Measurements from ENCODE around the gene PCED1B.
"Not testable (repeated sequence)": the region's sequence is repeated elsewhere in the genome, so short reads cannot be mapped to it uniquely, and the experiment has no call there.

The PCED1B gene

DNA sequence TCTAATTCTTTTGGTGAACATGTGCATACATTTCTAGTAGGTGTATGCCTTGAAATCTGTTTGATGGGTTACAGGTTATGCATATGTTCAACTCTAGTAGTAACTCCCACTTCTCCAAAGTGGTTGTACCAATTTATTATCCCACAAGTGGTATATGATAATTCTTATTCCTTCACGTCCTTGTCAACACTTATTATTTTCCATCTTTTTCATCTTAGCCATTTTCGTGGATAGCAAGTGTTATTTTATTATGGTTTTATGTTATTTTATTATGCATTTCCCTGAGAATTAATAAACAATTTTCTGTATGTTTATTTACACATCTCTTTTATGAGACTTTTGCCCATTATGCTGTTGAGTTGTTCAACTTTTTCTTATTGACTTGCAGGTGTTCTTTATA is 11.6 kb downstream of the PCED1B start:
- DNase-seq, result no peak

DNA sequence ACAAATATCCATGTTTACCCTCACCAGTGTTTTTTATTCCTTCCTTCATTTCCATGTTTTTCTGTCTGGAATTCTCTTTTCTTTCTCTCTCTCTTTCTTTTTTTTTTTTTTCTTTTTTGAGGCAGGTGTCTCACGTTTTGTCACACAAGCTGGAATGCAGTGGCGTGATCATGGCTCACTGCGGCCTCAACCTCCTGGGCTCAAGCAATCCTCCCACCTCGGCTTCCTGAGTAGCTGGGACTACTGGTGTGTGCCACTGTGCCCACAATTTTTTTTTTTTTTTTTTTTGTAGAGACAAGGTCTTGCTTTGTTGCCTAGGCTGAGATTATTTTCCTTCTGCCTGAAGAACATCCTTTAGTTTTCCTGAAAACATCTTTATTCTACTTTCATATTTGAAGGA is 15.4 kb downstream of the PCED1B start:
- no peak for DNase-seq

DNA sequence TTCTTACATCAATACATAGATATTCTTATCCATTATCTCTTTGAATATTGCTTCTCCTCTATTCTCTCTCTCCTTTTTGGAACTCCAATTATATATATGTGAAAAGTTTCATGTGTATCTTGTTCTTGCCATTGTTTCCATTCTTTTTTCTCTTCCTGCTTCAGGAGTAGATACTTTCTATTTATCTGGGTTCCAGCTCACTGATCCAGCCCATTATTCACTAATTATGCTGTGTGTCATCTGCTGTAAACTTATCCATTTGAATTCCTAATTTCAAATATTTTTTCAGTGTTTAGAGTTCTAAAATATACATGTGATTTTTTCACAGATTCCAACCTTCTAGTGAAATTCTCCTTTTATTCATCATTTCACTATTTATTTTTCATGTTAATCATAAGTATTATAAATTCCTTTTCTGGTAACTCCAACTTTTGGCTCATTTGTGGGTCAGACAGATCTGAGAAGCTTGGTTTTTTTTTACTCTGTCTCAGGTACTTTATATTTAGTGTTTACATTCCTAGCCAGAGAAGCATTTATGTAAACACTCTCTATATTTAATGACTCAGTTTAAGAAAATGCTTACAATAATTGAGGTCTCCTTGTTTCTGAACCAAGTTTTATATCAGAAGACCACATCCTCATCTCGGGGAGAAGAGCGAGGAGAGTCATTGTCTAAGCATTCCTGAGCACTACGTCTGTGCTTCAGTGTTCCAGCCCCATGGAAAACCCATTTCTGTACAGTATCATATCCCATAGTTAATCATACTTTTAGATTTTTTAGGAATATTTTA is 16.2 kb downstream of the PCED1B start:
- no peak for DNase-seq

DNA sequence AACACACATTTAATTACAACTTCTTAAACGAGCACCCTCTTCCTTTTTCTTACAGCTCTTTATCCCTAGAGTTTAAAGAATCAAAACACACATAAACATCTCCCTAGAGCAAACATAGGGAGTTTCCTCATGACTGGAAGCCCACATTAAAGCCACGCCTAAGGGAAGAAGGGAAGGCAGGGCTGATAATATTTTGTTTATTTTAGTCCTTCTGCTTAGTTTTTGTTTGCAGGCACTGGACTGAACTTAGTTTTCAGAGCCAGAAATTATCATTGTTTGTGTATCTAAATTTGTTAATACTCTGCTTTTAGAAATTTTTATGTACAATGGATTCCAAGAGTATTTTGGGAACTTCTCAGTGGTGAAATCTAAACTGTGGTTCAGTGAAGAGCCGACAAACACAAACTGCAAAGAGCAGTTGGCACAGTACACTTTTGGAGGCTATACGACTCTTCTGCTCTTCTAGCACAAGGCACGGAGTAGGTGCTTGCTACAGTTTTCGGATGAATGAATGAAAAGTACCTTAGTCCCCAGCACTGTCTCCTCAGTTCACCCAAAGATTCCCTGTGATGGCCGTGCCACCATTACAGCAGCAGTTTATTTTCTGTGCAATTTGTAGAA is 18.0 kb downstream of the PCED1B start:
- no peak for DNase-seq

DNA sequence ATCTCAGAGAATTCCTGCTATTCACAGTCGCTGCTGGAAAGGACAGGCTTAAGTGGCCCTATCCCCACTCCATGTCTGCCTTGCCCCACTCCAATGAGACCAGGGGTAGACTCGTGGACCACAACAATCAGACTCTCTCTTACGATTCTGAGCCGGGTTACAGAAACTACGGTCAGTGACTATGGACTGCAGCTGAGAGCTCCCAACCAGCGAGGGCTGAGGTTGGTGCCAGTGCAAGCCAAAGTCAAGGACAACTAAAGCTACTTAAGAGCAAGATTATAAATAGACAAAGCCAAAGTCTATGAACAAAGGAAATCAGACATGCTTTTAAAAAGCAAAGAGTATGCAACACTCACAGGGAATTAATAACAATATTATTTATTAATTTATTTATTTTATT is 18.7 kb downstream of the PCED1B start:
- no peak for DNase-seq

DNA sequence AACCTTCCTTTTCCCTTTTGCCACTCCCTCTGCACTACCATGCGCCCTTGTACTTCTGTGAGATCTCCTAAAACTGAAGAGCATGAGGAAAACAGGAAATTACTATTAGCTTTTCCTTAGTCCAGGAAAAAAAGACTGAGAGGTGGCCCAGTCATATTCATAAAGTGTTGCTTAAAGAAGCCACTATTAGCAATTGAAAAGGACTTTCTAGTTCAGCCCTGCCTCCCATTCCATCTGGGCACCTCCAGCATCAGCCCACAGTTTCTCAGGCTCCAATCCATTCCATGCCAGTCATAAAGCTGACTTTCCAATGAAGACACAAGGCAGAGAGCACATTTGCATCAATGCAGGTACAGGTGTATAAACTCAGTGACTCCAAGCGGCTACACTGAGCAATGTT is 20.2 kb downstream of the PCED1B start:
- DNase-seq, result no peak

DNA sequence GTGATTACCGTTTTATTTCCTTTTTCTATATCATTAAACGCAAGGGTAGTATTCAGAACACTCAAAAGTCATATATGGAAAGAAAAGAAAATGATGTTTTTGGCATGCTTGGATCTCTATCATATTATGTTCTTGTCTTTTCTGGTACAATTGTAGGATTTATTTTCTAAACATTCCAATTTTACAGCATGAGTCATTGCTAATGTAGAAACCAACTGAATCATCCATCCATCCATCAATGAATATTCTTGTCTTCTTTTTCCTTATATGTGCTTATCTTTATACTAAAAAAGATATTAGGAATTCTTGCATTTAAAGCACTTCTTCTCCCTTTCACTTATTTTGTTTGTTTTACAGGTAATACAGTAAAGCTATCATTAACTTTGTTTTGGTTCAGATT is 20.7 kb downstream of the PCED1B start:
- DNase-seq, result no peak

DNA sequence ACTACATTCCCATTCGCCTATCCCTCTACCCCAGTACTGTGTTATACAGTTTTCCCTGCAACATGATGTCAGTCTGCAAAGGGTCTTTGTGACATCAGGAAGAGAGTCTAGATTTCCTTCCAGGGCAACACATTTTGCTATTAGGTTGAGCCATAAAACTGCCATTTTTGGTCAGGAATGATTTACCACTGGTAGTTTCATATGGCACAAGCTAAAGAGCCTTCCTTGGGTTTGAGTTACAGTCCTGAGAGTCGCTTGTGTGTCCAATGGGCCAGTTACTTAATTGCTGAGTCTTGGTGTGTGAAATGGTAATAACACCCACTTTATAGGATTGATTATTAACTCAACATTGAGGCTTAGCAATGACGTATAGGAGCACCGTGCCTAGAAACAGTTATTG is 23.0 kb downstream of the PCED1B start:
- no peak for DNase-seq

DNA sequence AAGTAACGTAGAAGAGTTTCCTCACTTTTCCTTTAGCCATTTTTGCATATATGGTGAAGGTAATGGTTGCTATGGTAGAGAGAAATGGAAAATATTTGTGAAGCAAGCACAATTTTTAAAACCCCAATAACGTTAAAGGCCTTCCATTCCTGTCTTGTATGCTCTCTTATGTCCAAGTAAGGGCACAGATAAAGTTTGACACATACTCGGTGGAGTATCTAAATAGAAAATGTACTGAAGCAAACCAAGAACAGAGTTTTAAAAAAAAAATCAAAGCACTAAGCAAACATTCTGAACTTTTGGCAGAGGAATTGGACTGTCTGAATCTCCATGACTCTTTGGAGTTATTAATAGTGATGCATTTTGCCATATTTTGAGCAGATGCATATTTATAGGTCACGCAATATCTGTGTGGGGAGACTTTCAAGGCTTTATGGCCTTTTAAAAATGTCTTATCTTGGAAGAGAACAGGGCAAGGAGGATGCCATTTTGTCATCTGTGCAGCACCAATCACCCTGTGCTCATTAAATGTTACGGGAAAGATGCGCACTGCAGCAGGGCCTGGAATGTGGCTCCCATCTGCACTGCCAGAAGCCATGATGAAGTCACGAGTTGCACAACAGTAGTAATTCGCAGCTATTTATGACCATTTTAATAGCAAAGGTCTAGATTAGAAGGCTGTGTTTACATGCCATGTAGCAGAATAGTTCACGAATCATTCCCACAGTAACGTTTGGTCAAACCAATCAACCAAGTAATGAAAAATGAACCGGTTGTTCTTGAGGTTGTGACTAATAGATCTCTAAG is 23.6 kb downstream of the PCED1B start:
- DNase-seq, result no peak

DNA sequence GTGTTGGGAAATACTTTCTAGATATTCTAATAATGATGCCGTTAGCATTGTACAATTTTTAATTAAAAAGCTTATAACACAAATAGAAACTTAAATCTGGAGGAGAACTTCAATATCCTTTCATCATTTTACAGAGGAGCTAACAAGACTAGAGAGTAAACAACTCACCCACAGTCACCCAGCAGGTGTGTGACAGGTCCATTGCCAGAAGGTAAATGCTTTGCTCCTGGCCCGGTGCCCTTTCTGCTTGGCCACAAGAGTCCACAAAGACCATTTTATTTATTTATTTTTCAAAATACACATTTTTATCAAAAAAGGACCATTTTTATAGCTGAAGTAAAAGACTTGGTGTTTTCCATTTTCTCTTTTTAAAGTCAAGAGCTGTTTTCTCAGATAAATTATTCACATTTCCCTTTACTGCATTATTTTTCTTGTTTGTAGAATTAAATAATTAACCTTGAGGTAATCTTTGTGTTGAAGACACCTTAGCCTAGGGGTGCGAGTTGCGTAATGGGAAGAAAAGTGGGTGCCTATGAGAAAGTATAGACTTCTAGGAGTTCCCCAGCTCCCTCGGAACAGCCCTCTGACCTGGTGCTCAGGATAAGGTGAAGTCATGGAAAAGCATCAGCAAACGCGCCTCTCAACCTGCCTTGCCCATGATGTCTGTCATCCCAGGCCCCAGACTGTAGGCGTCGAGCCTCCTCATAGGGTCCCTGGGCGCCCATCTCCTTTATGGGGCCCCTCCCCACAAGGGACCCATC is 26.7 kb downstream of the PCED1B start:
- no peak for DNase-seq

DNA sequence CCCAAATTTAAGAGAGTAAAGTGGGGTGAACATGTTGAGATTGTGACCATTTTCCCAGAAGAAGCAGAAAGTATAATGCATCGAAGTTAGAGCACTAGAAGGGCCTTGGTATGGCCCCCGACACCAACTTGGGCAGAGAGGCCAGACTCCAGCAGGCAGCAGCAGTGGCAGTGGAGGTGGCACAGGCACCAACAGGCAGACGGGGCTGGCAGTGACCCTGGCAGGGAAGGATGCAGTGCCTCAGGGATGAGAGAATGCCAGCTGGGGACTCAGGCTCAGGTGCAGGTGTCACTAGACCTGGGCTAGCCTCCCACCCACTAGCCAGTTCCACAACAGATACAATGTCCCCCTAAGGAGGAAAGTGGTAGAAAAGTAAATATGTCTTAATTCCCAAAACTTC is 28.0 kb downstream of the PCED1B start:
- DNase-seq, result no peak

DNA sequence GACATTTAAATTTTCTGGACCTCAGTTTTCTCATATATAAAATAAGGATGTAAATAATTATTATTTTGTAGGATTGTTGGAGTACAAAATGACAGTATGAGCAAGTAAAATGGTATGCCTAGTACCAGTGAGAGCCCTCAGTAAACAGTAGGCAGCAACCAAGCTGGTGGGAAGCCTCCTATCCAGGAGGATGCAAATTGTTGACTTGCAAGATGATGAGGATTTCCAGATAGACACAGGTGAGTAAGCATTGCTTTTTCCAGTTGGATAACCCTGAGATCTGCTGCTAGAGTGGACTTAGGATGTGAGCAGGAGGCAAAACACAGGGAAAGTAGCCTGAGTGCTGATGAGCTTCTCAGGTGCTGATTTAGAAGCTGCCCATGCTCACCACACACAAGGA is 28.5 kb downstream of the PCED1B start:
- no peak for DNase-seq

DNA sequence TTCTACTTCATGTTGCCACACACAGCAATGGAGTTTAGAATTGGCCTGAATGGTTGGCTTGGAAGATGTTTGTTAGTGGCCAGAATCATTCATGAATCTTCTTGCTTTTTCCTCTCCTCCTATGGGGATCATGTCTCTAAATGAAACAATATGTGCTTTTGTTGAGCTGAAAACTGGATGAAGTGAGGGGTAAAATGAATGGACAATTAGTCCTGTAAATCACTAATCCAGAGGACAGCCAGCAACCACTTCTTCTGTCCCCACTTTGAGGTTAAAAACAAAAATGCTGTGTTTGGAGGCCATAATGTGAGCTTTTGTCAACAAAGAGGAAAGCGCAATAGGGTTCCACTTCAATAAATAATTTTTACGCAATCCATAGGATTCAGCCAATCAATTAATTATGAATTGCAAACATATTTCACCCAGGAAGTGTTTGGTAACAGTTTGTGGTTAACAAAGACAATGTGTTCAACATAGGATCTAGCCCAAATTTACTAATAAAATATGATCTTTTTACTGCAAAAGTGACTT is 30.7 kb downstream of the PCED1B start:
- DNase-seq, result no peak

DNA sequence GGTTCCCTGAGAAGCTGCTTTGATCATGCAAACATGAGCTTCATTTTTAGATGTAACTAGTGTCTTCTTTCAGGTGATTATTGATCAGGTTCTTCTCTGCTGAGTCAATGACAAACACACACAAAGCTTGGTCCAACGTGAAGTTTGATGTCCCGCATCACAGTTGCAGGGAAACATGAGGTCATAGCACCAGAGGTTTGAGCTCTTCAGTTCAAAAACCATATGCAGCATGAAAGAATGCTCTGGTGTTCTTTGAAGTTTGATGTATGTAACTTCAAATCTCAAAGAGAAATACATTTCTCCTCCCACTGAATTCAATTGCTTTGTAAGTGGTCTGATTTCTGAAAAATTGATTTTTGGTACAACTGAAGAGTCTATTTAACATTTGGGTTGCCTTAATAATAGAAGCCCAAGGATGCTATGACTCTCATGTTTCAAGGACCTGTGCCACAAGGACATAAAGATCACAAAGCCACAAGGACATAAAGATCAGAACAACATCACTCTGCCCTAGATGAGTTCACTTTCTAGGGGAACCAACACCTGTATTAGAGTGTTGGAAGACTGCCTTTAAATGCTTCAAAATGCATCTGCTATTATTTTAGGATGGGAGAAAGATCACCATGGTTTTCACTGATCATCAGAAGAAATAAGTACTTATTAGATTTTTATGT is 31.4 kb downstream of the PCED1B start:
- no peak for DNase-seq

DNA sequence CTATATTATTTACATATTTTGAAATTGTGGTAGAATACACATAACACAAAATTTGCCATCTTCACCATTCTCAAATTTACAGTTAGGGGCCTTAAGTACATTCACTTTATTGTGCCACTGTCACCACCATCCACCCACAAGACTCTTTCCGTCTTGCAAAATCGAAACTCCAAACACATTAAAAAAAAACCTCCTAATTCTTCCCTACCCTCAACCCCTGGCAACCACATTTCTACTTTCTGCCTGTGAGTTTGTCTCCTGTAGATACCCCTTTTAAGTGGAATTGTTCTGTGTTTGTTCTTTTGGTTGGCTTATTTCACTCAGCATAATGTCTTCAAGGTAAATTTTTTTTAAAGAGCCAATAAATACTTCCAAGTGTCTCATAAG is 32.0 kb downstream of the PCED1B start:
- no peak for DNase-seq

DNA sequence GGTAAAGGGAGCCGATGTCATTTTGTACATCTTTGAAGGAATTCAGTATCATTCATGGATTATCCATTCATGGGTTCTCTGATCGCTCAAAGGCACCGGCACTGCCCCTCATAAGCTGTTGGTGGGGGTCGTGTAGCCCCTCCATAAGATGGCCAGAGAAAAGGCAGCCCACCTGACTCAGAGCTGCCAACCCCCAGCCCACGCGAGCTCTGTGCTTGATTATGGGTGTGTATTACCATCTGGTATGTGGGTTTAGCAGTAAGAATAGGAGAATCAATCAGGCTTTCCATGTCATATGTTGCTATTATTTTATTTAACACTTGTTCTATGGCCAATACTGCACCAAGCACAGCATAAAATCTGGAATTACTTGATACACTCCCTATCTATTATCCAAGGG is 32.4 kb downstream of the PCED1B start:
- DNase-seq, result no peak

DNA sequence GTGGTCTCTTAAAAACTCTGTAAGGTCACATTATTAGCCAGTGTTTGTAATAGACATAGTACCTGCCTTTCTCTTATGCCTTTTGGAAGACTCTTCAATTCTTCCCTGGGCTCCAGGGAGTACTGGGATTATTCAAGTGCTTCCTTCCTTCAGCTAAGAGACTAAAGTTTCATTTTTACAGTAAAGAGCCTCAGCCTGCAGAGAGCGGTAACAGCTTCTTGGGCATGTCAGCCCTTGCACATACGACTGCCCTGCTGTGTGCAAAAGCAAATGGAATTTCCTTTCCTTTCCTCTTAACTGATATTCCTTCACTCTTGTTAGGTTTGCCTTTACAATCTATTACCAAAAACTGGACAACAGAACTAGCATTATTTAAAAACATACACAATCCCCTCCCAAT is 33.3 kb downstream of the PCED1B start:
- DNase-seq, result no peak

DNA sequence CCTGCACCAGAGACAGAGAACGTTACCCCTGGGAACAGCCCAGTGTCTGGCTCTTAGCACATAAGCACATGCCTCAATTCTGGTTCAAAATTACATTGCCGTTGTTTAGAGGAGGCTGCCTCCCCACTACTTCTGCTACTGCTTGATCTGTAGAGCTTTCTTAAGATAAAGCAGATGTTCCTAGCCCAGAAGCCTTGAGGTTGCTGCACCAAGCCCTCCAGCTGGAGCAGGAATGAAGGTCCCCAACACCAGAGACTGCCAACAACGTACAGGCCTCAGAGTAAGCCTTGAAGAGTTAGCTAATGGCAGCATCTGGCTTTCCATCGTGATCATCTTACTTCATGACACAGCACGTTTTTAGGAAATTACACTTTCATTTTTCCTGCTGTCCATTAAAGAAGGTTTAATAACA is 35.1 kb downstream of the PCED1B start:
- DNase-seq, result no peak

DNA sequence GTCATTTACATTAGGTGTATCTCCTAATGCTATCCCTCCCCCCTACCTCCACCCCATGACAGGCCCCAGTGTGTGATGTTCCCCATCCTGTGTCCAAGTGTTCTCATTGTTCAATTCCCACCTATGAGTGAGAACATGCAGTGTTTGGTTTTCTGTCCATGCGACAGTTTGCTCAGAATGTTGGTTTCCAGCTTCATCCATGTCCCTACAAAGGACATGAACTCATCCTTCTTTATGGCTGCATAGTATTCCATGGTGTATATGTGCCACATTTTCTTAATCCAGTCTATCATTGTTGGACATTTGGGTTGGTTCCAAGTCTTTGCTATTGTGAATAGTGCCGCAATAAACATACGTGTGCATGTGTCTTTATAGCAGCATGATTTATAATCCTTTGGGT is 37.9 kb downstream of the PCED1B start:
- not testable (repeated sequence) for DNase-seq

DNA sequence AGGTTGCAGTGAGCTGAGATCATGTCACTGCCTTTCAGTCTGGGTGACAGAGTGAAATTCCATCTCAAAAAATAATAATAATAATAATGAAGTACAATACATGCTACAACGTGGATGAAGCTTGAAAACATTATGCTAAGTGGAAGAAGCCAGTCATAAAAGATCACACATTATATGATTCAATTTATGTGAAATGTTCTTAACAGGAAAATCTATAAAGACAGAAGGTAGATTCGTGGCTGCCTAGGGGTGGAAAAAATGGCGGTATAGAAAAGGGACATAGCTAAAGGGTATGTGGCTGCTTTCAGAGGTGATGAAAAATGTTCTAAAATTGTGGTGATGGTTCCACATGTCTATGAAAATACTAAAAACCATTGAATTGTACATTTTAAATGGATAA is 41.3 kb downstream of the PCED1B start:
- DNase-seq, result no peak

DNA sequence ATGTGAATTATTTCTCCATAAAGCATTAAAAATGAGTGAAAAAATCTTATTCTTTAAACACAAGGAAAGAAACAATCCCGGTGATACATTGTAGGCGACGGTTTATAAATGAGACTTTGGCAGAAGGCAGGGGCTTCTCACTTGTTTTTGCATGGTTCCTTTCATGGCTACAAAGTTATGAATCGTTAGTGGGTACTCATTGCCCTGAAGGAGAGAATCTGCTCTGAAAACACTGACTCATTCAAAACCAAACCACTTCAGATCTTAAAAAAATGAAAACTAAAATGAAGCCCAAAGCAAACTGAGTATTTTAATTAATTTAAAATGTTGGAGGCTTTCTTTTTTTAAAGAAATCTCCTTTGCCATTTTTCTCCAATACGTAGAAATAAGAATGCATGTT is 41.7 kb downstream of the PCED1B start:
- no peak for DNase-seq

DNA sequence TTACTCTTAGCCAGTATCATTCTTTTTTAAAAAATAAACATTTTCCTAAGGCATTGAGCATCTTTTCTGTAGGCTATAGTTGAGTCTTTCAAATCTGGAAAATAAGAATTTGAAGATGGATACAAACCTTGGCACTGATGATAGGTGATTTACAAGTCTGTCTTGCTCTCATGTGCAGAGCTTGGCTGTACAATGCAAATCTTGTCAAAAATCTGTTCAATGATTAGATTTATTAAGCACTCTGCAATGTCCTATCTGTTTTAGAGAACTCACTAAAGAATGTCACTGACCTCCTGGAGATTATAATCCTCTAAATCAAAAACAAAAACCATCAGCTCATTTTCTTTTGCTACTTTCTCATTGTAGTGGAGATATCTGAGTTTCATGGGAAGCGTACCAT is 43.2 kb downstream of the PCED1B start:
- no peak for DNase-seq

DNA sequence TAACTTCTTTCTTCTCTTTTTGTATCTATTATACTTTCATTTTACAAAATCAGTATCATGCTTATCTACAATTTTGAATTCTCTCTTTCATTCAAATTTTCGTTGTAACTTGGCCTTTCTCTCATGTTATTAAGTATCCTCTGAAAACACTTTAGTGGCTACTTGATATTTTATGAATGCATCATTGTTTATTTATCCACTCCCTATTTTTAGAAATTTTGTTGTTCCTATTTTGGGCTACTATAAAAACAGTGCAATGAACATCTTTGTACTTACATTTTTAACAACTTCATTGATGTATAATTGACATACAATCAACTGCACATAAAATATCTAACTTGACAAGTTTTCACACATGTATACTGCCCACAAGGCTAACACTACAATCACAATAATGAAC is 44.3 kb downstream of the PCED1B start:
- DNase-seq, result no peak

Measured in NCI-H446 treated with DMSO at 0.1 percent for 48 hours (cell line).